Endodermal cell (in vitro differentiated cells): ENCODE measurements around the gene HPGD. TPM values are rescaled to one million over a fixed set of nuclear protein-coding genes. Genes with fewer than 3 reads are reported as not detected.

Experiments used
- DNase-seq: peaks from one replicate; pipeline ENCODE4 v3.0.0-alpha.2; 2017
- H3K27ac ChIP-seq: 2 replicates; pipeline ENCODE4 v1.5.1; 2013; ENCODE audit warnings: mild to moderate bottlenecking, low read depth, low read length, moderate library complexity
- H3K27me3 ChIP-seq: 2 replicates; pipeline ENCODE4 v1.6.1; 2013; ENCODE audit warnings: mild to moderate bottlenecking, low read length, moderate library complexity; ENCODE audit not compliant: insufficient read depth, control insufficient read depth, poor library complexity, severe bottlenecking
- H3K36me3 ChIP-seq: 2 replicates; pipeline ENCODE4 v1.7.0; 2013; ENCODE audit warnings: mild to moderate bottlenecking, low read length, moderate library complexity; ENCODE audit not compliant: control insufficient read depth, insufficient read depth
- H3K4me1 ChIP-seq: one replicate; pipeline ENCODE4 v1.7.0; 2013; ENCODE audit warnings: low read length; ENCODE audit not compliant: control insufficient read depth, insufficient read depth
- H3K4me3 ChIP-seq: 2 replicates; pipeline ENCODE4 v1.5.1; 2013; ENCODE audit warnings: mild to moderate bottlenecking, low read length, moderate library complexity
- H3K9ac ChIP-seq: 2 replicates; pipeline ENCODE4 v1.6.1; 2013; ENCODE audit warnings: mild to moderate bottlenecking, low read length, moderate library complexity; ENCODE audit not compliant: poor library complexity, severe bottlenecking; ENCODE audit errors: extremely low read depth
- H3K9me3 ChIP-seq: 2 replicates; pipeline ENCODE4 v1.6.1; 2013; ENCODE audit warnings: mild to moderate bottlenecking, low read length, moderate library complexity; ENCODE audit not compliant: control insufficient read depth
- H3K27ac Mint-ChIP-seq: 2 replicates; pipeline ENCODE4 v1.8.0; 2020; ENCODE audit warnings: mixed read lengths
- H3K27me3 Mint-ChIP-seq: 2 replicates; pipeline ENCODE4 v1.8.0; 2021; ENCODE audit warnings: mild to moderate bottlenecking, mixed read lengths; ENCODE audit not compliant: insufficient read depth
- H3K36me3 Mint-ChIP-seq: 2 replicates; pipeline ENCODE4 v1.8.0; 2020; ENCODE audit warnings: low read depth, mixed read lengths
- H3K4me1 Mint-ChIP-seq: 2 replicates; pipeline ENCODE4 v1.8.0; 2020; ENCODE audit warnings: mixed read lengths
- H3K4me3 Mint-ChIP-seq: 2 replicates; pipeline ENCODE4 v1.8.0; 2020; ENCODE audit warnings: mild to moderate bottlenecking, moderate library complexity, mixed read lengths
- H3K9me3 Mint-ChIP-seq: 2 replicates; pipeline ENCODE4 v1.8.0; 2020; ENCODE audit warnings: mild to moderate bottlenecking, mixed read lengths
- WGBS, 2 experiments: methylation state at CpG; one replicate each; pipeline versions ENCODE4 v1.1.5 to v1.1.7; 2013; ENCODE audit warnings: missing lambda C conversion rate in 2 of 2, mixed read lengths in 1 of 2; ENCODE audit not compliant: insufficient coverage in 1 of 2, insufficient read length in 1 of 2; 5-methylcytosine and 5-hydroxymethylcytosine counted together
- total RNA-seq, 2 donors: library from RNA; stranded (reverse); fragmentation: NEBNext Ultra II Directional in 1 of 2; extraction: Animal tissue kit (Norgen Biotek cat#: 25700) in 1 of 2; gene quantifications; 2 replicates in 1 of 2; 3 replicates in 1 of 2; pipeline ENCODE4 v1.2.1, GENCODE V29; 2021
- TF ChIP-seq, protein P1 (sequence below): fragments of 200-600 bp; sonication (generic); conservative IDR thresholded peaks from 2 replicates; pipeline ENCODE4 v1.5.0; 2021; ENCODE audit warnings: antibody characterized with exemption, mild to moderate bottlenecking

HPGD gene
- total RNA-seq, 2 donors from 2014 or later, result 1.2 to 27.7 TPM

DNA sequence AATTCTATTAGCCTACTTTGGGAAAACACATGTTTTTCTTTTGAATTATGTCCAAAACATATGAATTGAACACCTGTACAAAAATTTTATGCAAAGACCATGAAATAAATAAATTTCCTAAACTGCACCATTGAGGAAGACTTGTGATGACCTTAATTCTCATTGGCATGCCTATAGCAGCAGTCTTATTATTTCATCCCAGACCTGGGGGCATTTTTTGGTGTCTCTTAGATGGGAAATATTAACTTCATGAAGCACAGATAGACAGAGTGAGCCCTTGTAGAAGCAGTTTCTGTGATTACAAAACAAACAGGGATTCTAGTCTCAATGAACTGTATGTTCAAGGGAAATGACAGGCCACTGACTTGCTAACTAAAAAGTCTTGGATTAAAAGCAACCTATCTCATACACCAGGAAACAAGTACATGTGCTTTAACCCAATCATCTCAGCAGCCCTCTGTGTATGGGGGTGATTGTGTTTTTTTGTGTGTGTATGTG lies 32.0 kb upstream of the HPGD start:
- H3K27me3 ChIP-seq, result no peaks in the 10 kb centered on the region
- TF ChIP-seq, protein P1, sequence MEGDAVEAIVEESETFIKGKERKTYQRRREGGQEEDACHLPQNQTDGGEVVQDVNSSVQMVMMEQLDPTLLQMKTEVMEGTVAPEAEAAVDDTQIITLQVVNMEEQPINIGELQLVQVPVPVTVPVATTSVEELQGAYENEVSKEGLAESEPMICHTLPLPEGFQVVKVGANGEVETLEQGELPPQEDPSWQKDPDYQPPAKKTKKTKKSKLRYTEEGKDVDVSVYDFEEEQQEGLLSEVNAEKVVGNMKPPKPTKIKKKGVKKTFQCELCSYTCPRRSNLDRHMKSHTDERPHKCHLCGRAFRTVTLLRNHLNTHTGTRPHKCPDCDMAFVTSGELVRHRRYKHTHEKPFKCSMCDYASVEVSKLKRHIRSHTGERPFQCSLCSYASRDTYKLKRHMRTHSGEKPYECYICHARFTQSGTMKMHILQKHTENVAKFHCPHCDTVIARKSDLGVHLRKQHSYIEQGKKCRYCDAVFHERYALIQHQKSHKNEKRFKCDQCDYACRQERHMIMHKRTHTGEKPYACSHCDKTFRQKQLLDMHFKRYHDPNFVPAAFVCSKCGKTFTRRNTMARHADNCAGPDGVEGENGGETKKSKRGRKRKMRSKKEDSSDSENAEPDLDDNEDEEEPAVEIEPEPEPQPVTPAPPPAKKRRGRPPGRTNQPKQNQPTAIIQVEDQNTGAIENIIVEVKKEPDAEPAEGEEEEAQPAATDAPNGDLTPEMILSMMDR, result no peak
- H3K9ac ChIP-seq, result no peak overlapping the region
- no peak overlapping the region for H3K4me3 ChIP-seq
- H3K9me3 ChIP-seq, result no peaks in the 10 kb centered on the region
- no peaks in the 10 kb centered on the region for H3K36me3 ChIP-seq
- no peak for DNase-seq
- Mint-ChIP-seq H3K9me3 (peaks cover 11% of the 10 kb centered on the region), H3K4me1 (peaks cover 5% of the 10 kb centered on the region), H3K4me3 (no peak overlapping the region), H3K27ac (no peak overlapping the region), H3K36me3 (no peaks in the 10 kb centered on the region), H3K27me3 (no peaks in the 10 kb centered on the region)
- H3K27ac ChIP-seq, result no peak overlapping the region
- H3K4me1 ChIP-seq, result no peaks in the 10 kb centered on the region

GRCh38 chr4:174553828-174554227 lies 31.5 kb upstream of the HPGD start:
- no peak for DNase-seq
- Histone ChIP-seq H3K4me1 (no peaks in the 10 kb centered on the region), H3K27me3 (no peaks in the 10 kb centered on the region), H3K27ac (no peak overlapping the region), H3K4me3 (no peak overlapping the region), H3K36me3 (no peaks in the 10 kb centered on the region), H3K9me3 (no peaks in the 10 kb centered on the region), H3K9ac (no peak overlapping the region)
- Mint-ChIP-seq H3K4me1 (peaks cover 5% of the 10 kb centered on the region), H3K27ac (no peak overlapping the region), H3K36me3 (peaks cover 1% of the 10 kb centered on the region), H3K9me3 (peaks cover 14% of the 10 kb centered on the region), H3K27me3 (no peaks in the 10 kb centered on the region), H3K4me3 (no peak overlapping the region)
- TF ChIP-seq, protein P1, result no peak
- WGBS, 2 experiments, result no CpG with 5 or more reads among the region's 2 CpGs

DNA sequence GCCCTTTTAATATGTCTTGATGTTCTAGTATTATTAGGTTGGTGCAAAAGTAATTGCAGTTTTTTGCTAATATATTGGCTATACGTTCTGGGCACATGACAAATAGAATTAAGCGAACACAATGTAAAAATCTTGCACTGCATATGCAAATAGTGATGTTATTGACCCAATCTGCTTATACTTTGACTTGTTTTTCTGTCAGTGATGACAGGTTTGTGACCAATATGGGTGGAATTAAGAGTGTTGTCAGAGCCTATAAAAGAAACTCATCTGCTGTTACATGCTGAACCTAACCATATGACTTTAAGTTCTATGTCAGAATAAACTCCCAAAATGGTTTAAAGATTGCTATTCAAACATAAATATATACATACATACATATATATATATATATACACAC lies 30.7 kb upstream of the HPGD start:
- H3K27ac Mint-ChIP-seq, result no peak overlapping the region
- WGBS, 2 experiments, result 93 to 100% methylated on average over 2 of the region's 2 CpGs

More for the DNA sequence above, 30.7 kb upstream of the HPGD start:
- H3K9ac ChIP-seq, result no peak overlapping the region
- H3K36me3 ChIP-seq, result no peaks in the 10 kb centered on the region
- no peak overlapping the region for H3K27ac ChIP-seq
- TF ChIP-seq, protein P1, result no peak
- DNase-seq, result no peak
- Mint-ChIP-seq H3K9me3 (peaks cover 22% of the 10 kb centered on the region), H3K27me3 (no peaks in the 10 kb centered on the region), H3K4me1 (peaks cover 5% of the 10 kb centered on the region), H3K36me3 (peaks cover 4% of the 10 kb centered on the region), H3K4me3 (no peak overlapping the region)
- no peaks in the 10 kb centered on the region for H3K9me3 ChIP-seq
- H3K27me3 ChIP-seq, result no peaks in the 10 kb centered on the region
- H3K4me3 ChIP-seq, result no peak overlapping the region
- H3K4me1 ChIP-seq, result no peaks in the 10 kb centered on the region
